Hematopoietic multipotent progenitor cell treated with erythropoietin and hydrocortisone succinate and interleukin-3 and kit ligand, for 8 days (in vitro differentiated cells): ENCODE results near the gene FAM89B.
A peak's percentile ranks its signal among the peaks of the same experiment; 100 is the strongest.

Experiments
- DNase-seq: peaks from one replicate; pipeline ENCODE4 v3.0.0-alpha.2; 2015

FAM89B gene

GRCh38 chr11:65613091-65613928 is 41.0 kb downstream of the FAM89B start:
- DNase-seq, result no peak

GRCh38 chr11:65615229-65615949 is 43.1 kb downstream of the FAM89B start, which contains the start of gene PCNX3:
Gene PCNX3, plus strand, starts transcription at chr11:65615776. Its CDS starts 536 bp downstream, at chr11:65616312.
- peak; percentile 100 for DNase-seq

GRCh38 chr11:65615950-65616574 is 43.7 kb downstream of the FAM89B start:
- DNase-seq, result peak; percentile 32

GRCh38 chr11:65616575-65617001 is 44.2 kb downstream of the FAM89B start:
- DNase-seq, result no peak

- no peak for DNase-seq
Observed at GRCh38 chr11:65617136-65617850, 45.0 kb downstream of the FAM89B start.

- no peak for DNase-seq
Observed at GRCh38 chr11:65617990-65618751, 45.8 kb downstream of the FAM89B start.

- no peak for DNase-seq
Observed at GRCh38 chr11:65618763-65619162, 46.4 kb downstream of the FAM89B start.

- no peak for DNase-seq
Observed at GRCh38 chr11:65619281-65619928, 47.1 kb downstream of the FAM89B start.

GRCh38 chr11:65620666-65621065 is 48.3 kb downstream of the FAM89B start:
- DNase-seq, result no peak

- no peak for DNase-seq
Observed at GRCh38 chr11:65621460-65621859, 49.1 kb downstream of the FAM89B start.

GRCh38 chr11:65622011-65622410 is 49.7 kb downstream of the FAM89B start:
- no peak for DNase-seq

GRCh38 chr11:65623177-65623576 is 50.8 kb downstream of the FAM89B start:
- DNase-seq, result no peak
